Smooth muscle cell (in vitro differentiated cells): ENCODE data around the gene SDHAF2. TPM values are rescaled to one million over a fixed set of nuclear protein-coding genes. Genes with fewer than 3 reads are reported as not detected.

Experiments
- DNase-seq: peaks from one replicate; lab custom pipeline; 2025; ENCODE audit not compliant: unreplicated experiment; lab: John Stamatoyannopoulos, UW
- H2AFZ ChIP-seq: fragments of 200-600 bp; sonication (generic); 2 replicates; pipeline ENCODE4 v1.6.0; 2016; ENCODE audit warnings: antibody characterized with exemption, low read depth, mild to moderate bottlenecking
- H3F3A ChIP-seq: fragments of 200-600 bp; sonication (generic); 2 replicates; pipeline ENCODE4 v1.6.0; 2017; ENCODE audit warnings: antibody characterized with exemption, low read depth
- H3K27ac ChIP-seq: fragments of 200-600 bp; sonication (generic); 2 replicates; pipeline ENCODE4 v1.5.1; 2016; ENCODE audit warnings: low read depth, mild to moderate bottlenecking
- H3K27me3 ChIP-seq: fragments of 200-600 bp; sonication (generic); 2 replicates; pipeline ENCODE4 v1.6.1; 2016; ENCODE audit warnings: low read depth, mild to moderate bottlenecking
- H3K36me3 ChIP-seq: fragments of 200-600 bp; sonication (generic); 2 replicates; pipeline ENCODE4 v1.5.1; 2016; ENCODE audit warnings: low read depth
- H3K4me1 ChIP-seq: fragments of 200-600 bp; sonication (generic); 2 replicates; pipeline ENCODE4 v1.5.1; 2016; ENCODE audit warnings: low read depth
- H3K4me2 ChIP-seq: fragments of 200-600 bp; sonication (generic); 2 replicates; pipeline ENCODE4 v1.6.0; 2016; ENCODE audit warnings: mild to moderate bottlenecking
- H3K4me3 ChIP-seq: fragments of 200-600 bp; sonication (generic); 2 replicates; pipeline ENCODE4 v1.5.1; 2016; ENCODE audit warnings: mild to moderate bottlenecking
- H3K79me2 ChIP-seq: fragments of 200-600 bp; sonication (generic); 2 replicates; pipeline ENCODE4 v1.6.0; 2016; ENCODE audit warnings: low read depth, mild to moderate bottlenecking
- H3K9ac ChIP-seq: fragments of 200-600 bp; sonication (generic); 2 replicates; pipeline ENCODE4 v1.6.0; 2016; ENCODE audit warnings: low read depth
- H3K9me3 ChIP-seq: fragments of 200-600 bp; sonication (generic); replicated peaks from 2 replicates; pipeline ENCODE4 v1.5.1; 2016; ENCODE audit warnings: low read depth
- H4K20me1 ChIP-seq: fragments of 200-600 bp; sonication (generic); 2 replicates; pipeline ENCODE4 v1.6.0; 2016; ENCODE audit warnings: low read depth
- WGBS: methylation state at CpG from one replicate; pipeline ENCODE4 v1.1.7; 2016; ENCODE audit warnings: low lambda C conversion rate; 5-methylcytosine and 5-hydroxymethylcytosine counted together
- polyA plus RNA-seq: library from polyadenylated mRNA; unstranded; fragments of >200 nt; fragmentation: Nextera tagmentation; extraction: Ambion mirVana; gene quantifications from 2 replicates; pipeline ENCODE4 v1.2.1, GENCODE V29; 2016
- total RNA-seq: library from RNA; depleted of rRNA; stranded (reverse); fragments of >200 nt; gene quantifications from 2 replicates; pipeline ENCODE4 v1.2.3, GENCODE V29; 2014
- TF ChIP-seq, protein P1 (sequence below): fragments of 200-600 bp; sonication (generic); IDR thresholded peaks from 2 replicates; pipeline ENCODE4 v1.5.1; 2017; ENCODE audit warnings: borderline replicate concordance, mild to moderate bottlenecking, antibody characterized with exemption; ENCODE audit not compliant: insufficient read depth, poor library complexity, severe bottlenecking

The SDHAF2 gene
- total and polyA plus RNA-seq, 2 experiments from 2014 or later: 25.0 to 47.1 TPM

DNA sequence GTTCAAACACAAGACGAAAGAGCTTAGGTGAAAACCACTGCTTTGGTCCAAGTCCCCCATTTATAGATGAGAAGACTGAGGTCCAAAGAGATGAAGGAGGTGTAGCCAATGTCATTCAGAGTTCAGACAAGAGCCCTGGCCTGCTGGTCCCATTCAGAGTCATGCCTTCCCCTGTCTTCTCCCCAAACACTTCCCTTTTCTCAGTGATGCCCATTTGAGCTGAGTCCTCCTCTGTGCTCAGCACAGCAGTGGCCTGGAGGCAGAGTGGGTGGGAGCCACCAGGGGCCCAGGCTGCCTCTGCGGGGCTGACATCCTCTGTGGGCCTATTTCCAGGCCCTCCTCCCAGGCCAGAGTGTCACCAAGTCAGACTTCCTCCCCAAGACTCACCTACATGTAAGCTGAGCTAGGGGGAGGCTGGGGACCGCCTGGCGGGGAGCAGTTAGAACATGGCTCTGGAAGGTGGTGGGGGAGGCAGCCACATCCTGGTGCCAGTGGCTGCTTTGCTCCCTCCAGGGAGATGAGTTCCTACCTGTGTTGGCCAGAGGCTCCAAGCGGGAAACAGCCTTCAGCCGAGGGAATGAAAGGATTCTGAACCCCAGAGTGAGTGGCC lies 56.2 kb downstream of the SDHAF2 start:
- H3K4me1 ChIP-seq: peaks cover 10% of the 10 kb centered on the region
- H3K27me3 ChIP-seq: no peaks in the 10 kb centered on the region
- no peak overlapping the region for H2AFZ ChIP-seq
- TF ChIP-seq, protein P1, sequence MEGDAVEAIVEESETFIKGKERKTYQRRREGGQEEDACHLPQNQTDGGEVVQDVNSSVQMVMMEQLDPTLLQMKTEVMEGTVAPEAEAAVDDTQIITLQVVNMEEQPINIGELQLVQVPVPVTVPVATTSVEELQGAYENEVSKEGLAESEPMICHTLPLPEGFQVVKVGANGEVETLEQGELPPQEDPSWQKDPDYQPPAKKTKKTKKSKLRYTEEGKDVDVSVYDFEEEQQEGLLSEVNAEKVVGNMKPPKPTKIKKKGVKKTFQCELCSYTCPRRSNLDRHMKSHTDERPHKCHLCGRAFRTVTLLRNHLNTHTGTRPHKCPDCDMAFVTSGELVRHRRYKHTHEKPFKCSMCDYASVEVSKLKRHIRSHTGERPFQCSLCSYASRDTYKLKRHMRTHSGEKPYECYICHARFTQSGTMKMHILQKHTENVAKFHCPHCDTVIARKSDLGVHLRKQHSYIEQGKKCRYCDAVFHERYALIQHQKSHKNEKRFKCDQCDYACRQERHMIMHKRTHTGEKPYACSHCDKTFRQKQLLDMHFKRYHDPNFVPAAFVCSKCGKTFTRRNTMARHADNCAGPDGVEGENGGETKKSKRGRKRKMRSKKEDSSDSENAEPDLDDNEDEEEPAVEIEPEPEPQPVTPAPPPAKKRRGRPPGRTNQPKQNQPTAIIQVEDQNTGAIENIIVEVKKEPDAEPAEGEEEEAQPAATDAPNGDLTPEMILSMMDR: no peak
- DNase-seq: no peak
- H3K9ac ChIP-seq: no peak overlapping the region
- no peaks in the 10 kb centered on the region for H3K79me2 ChIP-seq
- no peak overlapping the region for H3K27ac ChIP-seq
- 86% methylated on average over 6 of the region's 6 CpGs for WGBS
- H4K20me1 ChIP-seq: peaks cover 11% of the 10 kb centered on the region
- no peak overlapping the region for H3K4me2 ChIP-seq
- H3K9me3 ChIP-seq: no peaks in the 10 kb centered on the region
- no peaks in the 10 kb centered on the region for H3F3A ChIP-seq
- H3K36me3 ChIP-seq: no peaks in the 10 kb centered on the region
- H3K4me3 ChIP-seq: no peak overlapping the region

DNA sequence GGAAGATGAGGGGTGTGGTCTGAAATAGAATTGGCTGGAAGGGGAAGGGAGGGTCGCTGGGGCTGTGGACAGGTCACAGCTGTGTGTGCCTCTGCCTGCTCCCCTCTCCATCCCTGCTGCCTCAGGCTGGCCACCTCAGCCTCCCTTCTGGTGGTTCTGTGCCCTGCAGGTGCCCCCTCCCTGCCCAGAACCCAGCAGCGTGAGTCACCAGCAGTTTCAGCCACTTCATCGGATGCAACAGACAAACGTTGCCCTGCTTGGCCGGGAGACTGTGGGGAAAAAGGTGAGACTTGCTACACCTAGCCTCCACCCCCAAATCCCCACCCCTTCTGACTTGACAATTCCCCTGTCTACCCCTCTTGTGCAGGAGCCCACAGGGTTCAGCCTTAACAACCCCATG lies 56.9 kb downstream of the SDHAF2 start:
- WGBS: 70% methylated on average over 4 of the region's 5 CpGs
- TF ChIP-seq, protein P1: no peak
- Histone ChIP-seq H4K20me1 (peaks cover 5% of the 10 kb centered on the region), H3K4me2 (no peak overlapping the region), H3K9ac (no peak overlapping the region), H3K27me3 (no peaks in the 10 kb centered on the region), H3K4me3 (no peak overlapping the region), H3K27ac (no peak overlapping the region), H3K9me3 (no peaks in the 10 kb centered on the region), H3K79me2 (no peaks in the 10 kb centered on the region), H3F3A (no peaks in the 10 kb centered on the region), H2AFZ (no peak overlapping the region), H3K36me3 (no peaks in the 10 kb centered on the region), H3K4me1 (peaks cover 10% of the 10 kb centered on the region)
- no peak for DNase-seq

DNA sequence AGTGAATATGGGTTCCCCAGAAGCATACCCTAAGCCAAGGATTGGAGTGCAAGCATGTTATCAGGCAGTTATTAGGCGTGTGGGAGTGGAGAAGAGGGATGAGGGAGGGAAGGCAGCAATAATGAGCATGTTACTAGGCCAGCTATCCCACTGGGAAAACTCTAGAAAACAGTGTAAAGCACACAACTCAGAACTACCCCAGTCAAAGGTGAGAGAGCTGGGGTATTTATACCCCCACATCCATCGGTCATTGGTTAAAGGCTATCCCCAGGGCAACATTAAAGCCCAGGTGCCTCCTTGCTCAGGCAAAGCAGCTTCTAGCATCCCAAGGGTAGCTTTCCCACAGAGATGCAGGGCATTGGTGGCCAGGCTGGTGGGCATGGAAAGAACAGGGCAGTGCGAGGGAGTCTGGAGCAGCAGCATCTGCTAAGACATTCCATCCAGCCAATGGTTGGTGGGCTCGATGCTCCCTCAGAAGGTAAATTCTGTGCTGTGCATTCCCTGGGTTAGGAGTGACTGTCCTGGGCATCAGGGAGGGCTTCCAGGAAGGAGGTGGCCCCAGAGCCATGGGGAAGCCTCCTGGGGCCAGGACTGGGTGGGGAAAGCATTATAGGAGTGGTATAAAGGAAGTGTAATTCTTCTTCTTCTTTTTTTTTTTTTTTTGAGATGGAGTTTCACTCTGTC lies 57.6 kb downstream of the SDHAF2 start:
- no peaks in the 10 kb centered on the region for H3K9me3 ChIP-seq
- no peak for DNase-seq
- no peaks in the 10 kb centered on the region for H3F3A ChIP-seq
- no peaks in the 10 kb centered on the region for H3K27me3 ChIP-seq
- H3K79me2 ChIP-seq: no peaks in the 10 kb centered on the region
- H3K36me3 ChIP-seq: no peaks in the 10 kb centered on the region
- TF ChIP-seq, protein P1: no peak
- H3K27ac ChIP-seq: no peak overlapping the region
- peaks cover under 1% of the 10 kb centered on the region for H4K20me1 ChIP-seq
- H3K4me2 ChIP-seq: no peak overlapping the region
- 89% methylated on average over 4 of the region's 4 CpGs for WGBS
- peaks cover 10% of the 10 kb centered on the region for H3K4me1 ChIP-seq
- no peak overlapping the region for H3K9ac ChIP-seq
- H3K4me3 ChIP-seq: no peak overlapping the region
- H2AFZ ChIP-seq: no peak overlapping the region
